H9 (cell line): ENCODE measurements around the gene MYO7B. TPM values are rescaled to one million over a fixed set of nuclear protein-coding genes. Genes with fewer than 3 reads are reported as not detected.

ENCODE experiments used
- DNase-seq: peaks from one replicate; pipeline ENCODE4 v3.0.0-alpha.2; 2017
- H2AFZ ChIP-seq: one replicate; pipeline ENCODE4 v1.6.1; 2013; ENCODE audit warnings: mild to moderate bottlenecking, low read length, control low read depth, moderate library complexity
- H2AK5ac ChIP-seq: 2 replicates; pipeline ENCODE4 v1.6.1; 2013; ENCODE audit warnings: low read length, control low read depth, mixed read lengths; ENCODE audit not compliant: insufficient read length
- H2BK120ac ChIP-seq: one replicate; pipeline ENCODE4 v1.6.1; 2013; ENCODE audit warnings: low read depth, mild to moderate bottlenecking, low read length, control low read depth, inconsistent platforms; ENCODE audit not compliant: poor library complexity, severe bottlenecking
- H2BK12ac ChIP-seq: 2 replicates; pipeline ENCODE4 v1.6.1; 2013; ENCODE audit warnings: low read length, control low read depth, mixed read lengths, low read depth; ENCODE audit not compliant: insufficient read length
- H2BK15ac ChIP-seq: 2 replicates; pipeline ENCODE4 v1.6.1; 2013; ENCODE audit warnings: low read depth, low read length, control low read depth
- H2BK20ac ChIP-seq: one replicate; pipeline ENCODE4 v1.6.1; 2013; ENCODE audit warnings: low read depth, mild to moderate bottlenecking, low read length, control low read depth, inconsistent platforms; ENCODE audit not compliant: poor library complexity, severe bottlenecking
- H2BK5ac ChIP-seq: 2 replicates; pipeline ENCODE4 v1.6.1; 2013; ENCODE audit warnings: low read length, control low read depth, mixed read lengths; ENCODE audit not compliant: insufficient read length
- H3K14ac ChIP-seq: 2 replicates; pipeline ENCODE4 v1.6.1; 2013; ENCODE audit warnings: low read length, control low read depth; ENCODE audit not compliant: insufficient read depth
- H3K18ac ChIP-seq: 2 replicates; pipeline ENCODE4 v1.6.1; 2013; ENCODE audit warnings: low read depth, mild to moderate bottlenecking, mixed read lengths, low read length, control low read depth; ENCODE audit not compliant: insufficient read length
- H3K23ac ChIP-seq: 2 replicates; pipeline ENCODE4 v1.6.1; 2013; ENCODE audit warnings: low read length, control low read depth, mixed read lengths, low read depth; ENCODE audit not compliant: insufficient read length
- H3K23me2 ChIP-seq: 2 replicates; pipeline ENCODE4 v1.6.1; 2013; ENCODE audit warnings: low read depth, mild to moderate bottlenecking, mixed read lengths, low read length, control low read depth; ENCODE audit not compliant: insufficient read length, poor library complexity, severe bottlenecking
- H3K27ac ChIP-seq: 2 replicates; pipeline ENCODE4 v1.5.1; 2013; ENCODE audit warnings: low read length, control low read depth, mixed read lengths, low read depth; ENCODE audit not compliant: insufficient read length
- H3K27me3 ChIP-seq: 2 replicates; pipeline ENCODE4 v1.6.1; 2013; ENCODE audit warnings: low read length, control low read depth, inconsistent platforms; ENCODE audit not compliant: insufficient read depth
- H3K4ac ChIP-seq: 2 replicates; pipeline ENCODE4 v1.6.1; 2013; ENCODE audit warnings: low read depth, mild to moderate bottlenecking, control low read depth, inconsistent platforms, low read length, moderate library complexity
- H3K4me1 ChIP-seq: 2 replicates; pipeline ENCODE4 v1.6.1; 2013; ENCODE audit warnings: low read length, control low read depth, inconsistent platforms; ENCODE audit not compliant: insufficient read depth
- H3K4me2 ChIP-seq: 2 replicates; pipeline ENCODE4 v1.6.1; 2013; ENCODE audit warnings: low read length, control low read depth, mixed read lengths; ENCODE audit not compliant: insufficient read length, insufficient read depth
- H3K56ac ChIP-seq: 2 replicates; pipeline ENCODE4 v1.6.1; 2013; ENCODE audit warnings: low read depth, mild to moderate bottlenecking, mixed read lengths, low read length, control low read depth; ENCODE audit not compliant: insufficient read length
- H3K79me1 ChIP-seq: 2 replicates; pipeline ENCODE4 v1.6.1; 2013; ENCODE audit warnings: low read depth, mild to moderate bottlenecking, moderate library complexity, low read length, control low read depth, inconsistent platforms; ENCODE audit not compliant: insufficient read depth, poor library complexity, severe bottlenecking
- H3K79me2 ChIP-seq: 2 replicates; pipeline ENCODE4 v1.6.1; 2013; ENCODE audit warnings: low read length, control low read depth, inconsistent platforms; ENCODE audit not compliant: insufficient read depth
- H3K9ac ChIP-seq: 2 replicates; pipeline ENCODE4 v1.6.1; 2013; ENCODE audit warnings: low read length, control low read depth, mixed read lengths; ENCODE audit not compliant: insufficient read length; ENCODE audit errors: extremely low read depth
- H3K9me3 ChIP-seq: one replicate; pipeline ENCODE4 v1.6.1; 2013; ENCODE audit warnings: low read depth, low read length, inconsistent platforms; ENCODE audit not compliant: control insufficient read depth
- H3T11ph ChIP-seq: one replicate; pipeline ENCODE4 v1.6.1; 2013; ENCODE audit warnings: mild to moderate bottlenecking, low read length, control low read depth, inconsistent platforms
- H4K20me1 ChIP-seq: one replicate; pipeline ENCODE4 v1.6.1; 2013; ENCODE audit not compliant: control insufficient read depth, insufficient read length, insufficient read depth
- H4K5ac ChIP-seq: 2 replicates; pipeline ENCODE4 v1.6.1; 2013; ENCODE audit warnings: low read depth, mild to moderate bottlenecking, mixed read lengths, low read length, control low read depth; ENCODE audit not compliant: insufficient read length
- H4K8ac ChIP-seq: replicated peaks from 2 replicates; pipeline ENCODE4 v1.6.1; 2013; ENCODE audit warnings: low read length, control low read depth, mixed read lengths, low read depth; ENCODE audit not compliant: insufficient read length
- H4K91ac ChIP-seq: 2 replicates; pipeline ENCODE4 v1.6.1; 2013; ENCODE audit warnings: low read depth, mild to moderate bottlenecking, moderate library complexity, mixed read lengths, low read length, control low read depth; ENCODE audit not compliant: insufficient read length
- H3K27ac Mint-ChIP-seq, 3 experiments: 2 replicates in 2 of 3; 3 replicates in 1 of 3; pipeline ENCODE4 v1.8.0; 2020 to 2021; ENCODE audit warnings: mixed read lengths in 3 of 3, mild to moderate bottlenecking in 1 of 3, moderate library complexity in 1 of 3
- H3K27me3 Mint-ChIP-seq: 2 replicates; pipeline ENCODE4 v1.8.0; 2021; ENCODE audit warnings: low read depth, mild to moderate bottlenecking, moderate library complexity, mixed read lengths
- H3K36me3 Mint-ChIP-seq, 3 experiments: 2 replicates in 2 of 3; 3 replicates in 1 of 3; pipeline ENCODE4 v1.8.0; 2020 to 2021; ENCODE audit warnings: low read depth in 3 of 3, mixed read lengths in 3 of 3; ENCODE audit not compliant: insufficient read depth in 1 of 3
- H3K4me1 Mint-ChIP-seq, 2 experiments: 2 replicates each; pipeline ENCODE4 v1.8.0; 2020; ENCODE audit warnings: mixed read lengths in 2 of 2
- H3K4me3 Mint-ChIP-seq, 2 experiments: 2 replicates in 1 of 2; 3 replicates in 1 of 2; pipeline ENCODE4 v1.8.0; 2020 to 2021; ENCODE audit warnings: mild to moderate bottlenecking in 2 of 2, mixed read lengths in 2 of 2, moderate library complexity in 1 of 2
- H3K9me3 Mint-ChIP-seq, 2 experiments: 2 replicates in 1 of 2; 3 replicates in 1 of 2; pipeline ENCODE4 v1.8.0; 2020; ENCODE audit warnings: mild to moderate bottlenecking in 2 of 2, mixed read lengths in 2 of 2, moderate library complexity in 1 of 2
- WGBS: extraction: QIAGEN DNeasy Blood & Tissue Kit; methylation state at CpG from one replicate; pipeline ENCODE4 v1.1.7; 2013; ENCODE audit warnings: missing lambda C conversion rate, low lambda C conversion rate, mixed read lengths; ENCODE audit not compliant: insufficient read length; ENCODE audit errors: extremely low coverage; 5-methylcytosine and 5-hydroxymethylcytosine counted together
- total RNA-seq: library from RNA; stranded (reverse); gene quantifications from 2 replicates; pipeline ENCODE4 v1.2.1, GENCODE V29; 2021
- TF ChIP-seq, protein P1 (sequence below): fragments of 200-600 bp; sonication (generic); conservative IDR thresholded peaks from 3 replicates; pipeline ENCODE4 v1.8.0; 2021; ENCODE audit warnings: antibody characterized with exemption, mild to moderate bottlenecking

MYO7B gene
- total RNA-seq, 1 experiment from 2014 or later = not detected

DNA sequence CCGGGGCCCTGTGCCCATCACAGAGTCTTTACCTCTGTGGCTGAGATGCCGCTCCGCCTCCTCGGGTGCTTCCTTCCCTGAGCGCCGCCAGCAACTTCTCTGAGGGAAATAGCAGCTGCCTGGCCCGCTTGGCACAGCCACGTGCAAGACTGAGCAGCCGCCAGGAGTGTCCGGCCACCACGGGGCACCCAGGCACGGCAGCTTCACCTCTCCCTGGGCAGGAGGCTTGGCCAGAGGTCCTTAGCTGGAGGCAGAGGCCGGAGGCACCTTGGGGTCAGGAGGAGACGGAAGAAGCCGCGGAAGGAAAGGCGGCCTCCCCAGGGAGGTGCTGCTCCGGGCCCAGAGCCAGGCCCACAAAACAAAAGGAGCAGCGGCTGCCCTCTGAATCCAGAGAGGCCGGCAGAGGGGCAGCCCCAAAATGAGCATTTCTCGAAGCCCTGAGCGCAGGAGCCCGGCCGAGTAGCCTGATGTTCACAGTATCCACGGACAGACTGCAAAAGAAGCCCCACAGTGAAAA, 145.9 kb downstream of the MYO7B start:
- Histone ChIP-seq H4K91ac (no peak overlapping the region), H3K9me3 (no peaks in the 10 kb centered on the region), H2AK5ac (no peak overlapping the region), H3K9ac (no peak overlapping the region), H4K8ac (no peak overlapping the region), H3K23me2 (no peaks in the 10 kb centered on the region), H3T11ph (no peak overlapping the region), H2BK15ac (no peak overlapping the region), H3K79me1 (no peaks in the 10 kb centered on the region), H3K4me2 (no peak overlapping the region), H3K27ac (no peak overlapping the region), H3K27me3 (peaks cover 4% of the 10 kb centered on the region; the same call in 1 of the 2 replicates), H4K20me1 (no peaks in the 10 kb centered on the region), H2BK20ac (no peak overlapping the region), H2BK5ac (no peak overlapping the region), H4K5ac (no peak overlapping the region), H2BK120ac (no peak overlapping the region), H3K79me2 (no peaks in the 10 kb centered on the region), H3K4me1 (no peaks in the 10 kb centered on the region; the same call in 1 of the 2 replicates), H2AFZ (no peak overlapping the region), H3K23ac (no peak overlapping the region), H2BK12ac (no peak overlapping the region), H3K56ac (no peak overlapping the region), H3K14ac (peak overlapping the region; percentile 24; the same call in 1 of the 2 replicates), H3K18ac (no peak overlapping the region), H3K4ac (no peak overlapping the region)
- TF ChIP-seq, protein P1, sequence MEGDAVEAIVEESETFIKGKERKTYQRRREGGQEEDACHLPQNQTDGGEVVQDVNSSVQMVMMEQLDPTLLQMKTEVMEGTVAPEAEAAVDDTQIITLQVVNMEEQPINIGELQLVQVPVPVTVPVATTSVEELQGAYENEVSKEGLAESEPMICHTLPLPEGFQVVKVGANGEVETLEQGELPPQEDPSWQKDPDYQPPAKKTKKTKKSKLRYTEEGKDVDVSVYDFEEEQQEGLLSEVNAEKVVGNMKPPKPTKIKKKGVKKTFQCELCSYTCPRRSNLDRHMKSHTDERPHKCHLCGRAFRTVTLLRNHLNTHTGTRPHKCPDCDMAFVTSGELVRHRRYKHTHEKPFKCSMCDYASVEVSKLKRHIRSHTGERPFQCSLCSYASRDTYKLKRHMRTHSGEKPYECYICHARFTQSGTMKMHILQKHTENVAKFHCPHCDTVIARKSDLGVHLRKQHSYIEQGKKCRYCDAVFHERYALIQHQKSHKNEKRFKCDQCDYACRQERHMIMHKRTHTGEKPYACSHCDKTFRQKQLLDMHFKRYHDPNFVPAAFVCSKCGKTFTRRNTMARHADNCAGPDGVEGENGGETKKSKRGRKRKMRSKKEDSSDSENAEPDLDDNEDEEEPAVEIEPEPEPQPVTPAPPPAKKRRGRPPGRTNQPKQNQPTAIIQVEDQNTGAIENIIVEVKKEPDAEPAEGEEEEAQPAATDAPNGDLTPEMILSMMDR = no peak
- no CpG with 5 or more reads among the region's 25 CpGs for WGBS
- no peak overlapping the region for H3K27ac Mint-ChIP-seq
- H3K4me3 Mint-ChIP-seq = no peak overlapping the region
- no peaks in the 10 kb centered on the region for H3K9me3 Mint-ChIP-seq
- peaks cover 6 to 13% of the 10 kb centered on the region in 2 experiments for H3K4me1 Mint-ChIP-seq
- H3K27me3 Mint-ChIP-seq = peaks cover 40% of the 10 kb centered on the region
- H3K36me3 Mint-ChIP-seq = no peaks in the 10 kb centered on the region
- DNase-seq = peak; percentile 63
